HG03139 (cell line): ENCODE data around the gene ALOXE3.
"Not testable (repeated sequence)": the region's sequence is repeated elsewhere in the genome, so short reads cannot be mapped to it uniquely, and the experiment has no call there.

Experiments
- ATAC-seq: cut with Tn5 transposase; IDR thresholded peaks from one replicate; pipeline ENCODE4 v1.9.1; 2021; ENCODE audit not compliant: unreplicated experiment

The ALOXE3 gene

DNA sequence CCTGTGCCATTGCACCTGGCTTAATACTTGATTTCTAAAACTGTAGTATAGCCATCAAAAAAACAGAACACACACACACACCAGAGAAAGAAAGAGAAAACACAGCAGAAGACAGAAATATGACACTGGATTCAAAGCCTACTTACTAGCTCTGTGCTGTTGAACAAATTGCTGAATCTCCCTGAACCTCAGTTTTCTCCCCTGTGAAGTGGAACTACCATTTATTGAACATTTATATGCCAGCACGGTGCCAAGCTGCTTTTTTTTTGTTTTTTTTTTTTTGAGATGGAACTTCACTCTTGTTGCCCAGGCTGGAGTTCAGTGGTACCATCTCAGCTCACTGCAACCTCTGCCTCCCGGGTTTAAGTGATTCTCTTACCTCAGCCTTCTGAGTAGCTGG lies 17.6 kb downstream of the ALOXE3 start:
- no peak for ATAC-seq

DNA sequence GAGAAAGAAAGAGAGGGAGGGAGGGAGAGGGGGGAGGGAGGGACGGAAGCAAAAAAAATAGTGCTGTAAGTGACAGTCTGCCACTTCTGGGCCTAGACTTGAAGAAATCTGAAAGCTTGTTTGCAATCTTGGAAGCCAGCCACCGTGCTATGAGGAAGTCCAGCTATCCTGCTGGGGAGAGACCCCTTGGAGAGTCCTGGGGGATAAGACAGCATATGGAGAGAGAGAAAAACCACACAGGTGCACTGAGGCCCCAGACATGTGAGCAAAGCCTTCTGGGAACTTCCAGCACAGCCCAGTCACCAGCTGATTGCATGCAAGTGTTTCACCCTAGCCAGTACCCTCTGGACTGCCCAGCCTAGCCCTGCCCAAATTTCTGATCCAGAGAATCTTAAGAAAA lies 18.2 kb downstream of the ALOXE3 start:
- no peak for ATAC-seq

DNA sequence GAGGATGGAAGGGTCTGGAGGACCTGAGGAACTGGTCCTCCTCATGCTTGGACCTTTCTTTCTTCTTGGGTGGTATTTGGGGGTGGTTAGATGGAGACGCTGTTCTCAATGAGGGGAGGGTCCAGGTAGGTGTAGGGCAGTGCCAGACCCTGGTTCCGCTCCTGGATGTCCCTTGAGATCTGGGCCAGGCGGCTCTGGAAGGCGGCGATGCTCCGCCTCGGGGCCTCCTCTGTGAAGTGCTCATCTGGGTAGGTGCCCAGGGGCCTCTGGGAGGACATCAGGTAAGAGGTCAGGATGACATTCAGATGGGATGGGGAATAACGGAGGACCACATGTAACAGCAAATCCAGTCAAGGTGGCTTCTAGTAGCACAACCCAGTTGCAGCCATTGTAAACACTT lies 21.8 kb downstream of the ALOXE3 start:
- ATAC-seq = no peak

DNA sequence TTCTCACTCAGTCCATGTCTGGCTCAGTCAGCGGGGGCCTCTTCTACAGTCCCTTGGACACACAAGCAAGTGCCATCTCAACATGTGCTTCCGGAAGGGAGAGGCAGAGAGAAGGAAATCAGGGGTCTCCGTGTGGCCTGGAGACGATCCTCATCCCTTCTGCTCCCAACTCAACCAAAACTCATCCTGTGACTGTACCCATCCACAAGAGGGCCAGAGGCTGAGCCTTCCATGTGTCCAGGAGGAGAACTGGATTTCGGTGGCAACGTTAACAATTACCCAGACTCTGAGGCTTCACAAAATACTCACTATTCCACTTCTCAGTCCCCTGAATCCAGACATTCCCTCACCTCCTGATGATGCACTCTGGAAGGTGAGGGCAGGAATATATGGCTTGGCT lies 23.0 kb downstream of the ALOXE3 start:
- ATAC-seq = no peak

DNA sequence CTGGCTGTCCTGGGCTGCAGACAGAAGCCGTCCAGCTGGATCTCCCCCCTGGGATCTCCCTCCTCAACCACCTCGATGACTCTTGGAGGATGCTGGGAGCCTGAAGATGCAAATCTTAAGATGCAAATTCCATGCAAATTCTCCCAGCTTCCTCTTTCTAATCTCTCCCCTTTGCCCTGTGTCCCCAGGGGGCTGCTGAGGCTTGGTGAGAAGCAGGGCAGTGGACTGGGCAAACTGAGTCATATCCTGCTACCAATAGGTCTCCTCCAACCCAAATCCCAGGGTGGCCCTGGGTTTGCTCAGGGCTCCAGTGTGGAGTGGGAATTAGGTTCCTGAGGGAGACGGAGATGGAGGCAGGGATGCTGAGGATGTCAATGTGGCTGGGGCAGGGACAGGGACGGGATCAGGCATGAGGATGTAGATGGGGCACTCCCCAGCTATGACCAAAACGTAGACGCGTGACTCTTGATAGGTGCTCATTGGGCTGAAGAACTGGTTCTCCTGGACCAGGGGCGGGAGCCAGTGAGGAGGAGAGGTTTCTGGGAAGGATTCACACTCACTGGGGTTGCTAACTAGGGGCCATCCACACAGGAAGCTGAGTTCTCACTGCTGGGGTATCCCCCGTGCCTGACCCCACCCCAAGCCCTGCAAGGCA lies 27.2 kb downstream of the ALOXE3 start:
- ATAC-seq = no peak

DNA sequence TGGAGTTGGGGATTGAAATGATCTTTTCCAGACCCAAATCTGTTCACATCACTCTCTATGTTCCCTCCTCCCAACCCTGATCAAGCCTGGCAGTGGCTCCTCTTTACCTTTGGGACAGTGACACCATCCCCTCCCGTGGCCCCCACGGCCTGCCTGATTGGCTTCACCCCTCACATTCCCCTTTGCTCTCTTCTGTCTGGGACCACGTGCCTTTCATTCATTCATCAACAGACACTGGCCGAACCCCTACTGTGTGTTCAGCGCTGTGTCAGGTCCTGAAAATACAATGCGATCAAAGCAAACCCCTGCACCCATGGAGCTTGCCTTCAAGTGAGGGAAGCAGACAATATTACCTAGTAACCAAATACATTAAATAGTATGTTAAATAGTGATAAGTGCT lies 28.6 kb downstream of the ALOXE3 start:
- ATAC-seq = no peak

DNA sequence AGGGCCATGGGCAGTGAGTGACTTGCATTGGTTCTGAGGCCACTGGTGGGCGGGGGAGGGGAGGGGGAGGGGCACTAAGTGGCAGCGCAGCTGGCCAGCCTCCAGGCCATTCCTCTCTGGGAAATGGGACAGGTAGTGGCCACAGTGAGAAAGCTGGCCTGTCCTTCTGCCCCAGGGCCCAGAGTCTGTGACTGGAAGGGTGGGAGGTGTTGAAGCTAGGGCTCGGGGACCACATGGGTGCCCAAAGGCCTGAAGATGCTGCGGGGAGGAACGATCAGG lies 30.4 kb downstream of the ALOXE3 start:
- ATAC-seq = no peak

DNA sequence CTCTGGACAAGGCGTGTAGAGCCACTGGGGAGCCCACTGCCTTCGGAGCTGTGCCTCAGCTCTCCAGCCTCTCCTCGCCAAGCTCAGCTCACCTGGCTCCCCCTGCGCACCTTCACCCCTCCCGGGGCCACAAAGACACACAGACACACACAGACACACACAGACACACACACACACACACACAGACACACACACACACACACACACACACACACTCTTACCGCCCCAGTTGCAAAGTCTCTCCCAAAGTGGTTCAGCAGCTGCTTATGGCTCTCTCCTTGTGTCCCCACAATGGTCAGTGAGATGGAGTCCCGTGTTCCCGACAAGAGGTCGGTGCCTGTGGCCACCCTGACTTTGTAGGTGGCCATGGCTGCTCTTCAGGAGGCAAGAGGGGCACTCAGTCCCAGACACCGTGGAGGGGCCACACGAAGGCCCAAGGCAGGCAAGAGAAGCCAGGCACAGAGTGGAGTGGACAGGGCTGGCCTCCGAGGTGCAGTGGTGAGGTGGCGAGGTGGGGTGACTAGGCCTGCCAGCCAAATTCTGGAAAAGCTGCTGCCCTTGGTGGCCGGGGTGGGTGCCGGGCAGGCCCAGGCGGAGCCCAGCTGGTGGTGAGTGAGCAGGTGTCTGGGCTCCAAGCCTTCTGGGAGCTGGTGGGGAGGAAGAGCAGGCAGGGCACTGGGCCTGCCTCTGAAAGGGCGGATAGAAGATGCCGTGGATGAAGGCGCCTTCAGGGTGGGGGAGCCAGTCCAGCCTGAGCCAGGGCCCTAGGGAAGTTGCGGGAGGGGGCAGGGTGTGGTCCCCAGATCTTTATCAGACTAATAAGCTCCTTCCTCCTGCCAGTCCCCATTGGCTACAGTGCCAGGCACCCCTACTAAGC lies 31.0 kb downstream of the ALOXE3 start, which contains the start of gene ALOX12B:
ALOX12B (minus strand) TSS at position 642 of the 877 bp plus-strand sequence; CDS start at position 368, 274 bp downstream.
- no peak for ATAC-seq

DNA sequence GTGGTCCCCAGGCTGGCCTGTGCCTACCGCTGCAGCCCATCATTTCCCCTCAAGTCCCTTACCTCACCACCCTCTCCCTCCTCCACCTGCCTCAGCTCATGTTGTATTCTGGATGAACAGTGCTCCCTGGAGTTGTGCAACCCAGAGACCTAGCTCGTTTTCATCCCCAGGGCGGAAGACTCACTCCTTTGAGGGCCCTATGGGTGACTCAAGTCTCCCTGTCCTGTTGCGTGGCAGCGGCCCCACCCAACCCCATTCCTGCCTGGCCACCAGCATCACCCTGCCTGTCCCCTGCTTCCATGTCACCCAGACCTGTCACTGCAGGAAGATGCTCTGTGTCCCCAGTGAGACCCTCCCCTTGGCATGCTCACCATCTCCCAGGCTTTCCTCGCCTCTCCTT lies 34.1 kb downstream of the ALOXE3 start:
- no peak for ATAC-seq

DNA sequence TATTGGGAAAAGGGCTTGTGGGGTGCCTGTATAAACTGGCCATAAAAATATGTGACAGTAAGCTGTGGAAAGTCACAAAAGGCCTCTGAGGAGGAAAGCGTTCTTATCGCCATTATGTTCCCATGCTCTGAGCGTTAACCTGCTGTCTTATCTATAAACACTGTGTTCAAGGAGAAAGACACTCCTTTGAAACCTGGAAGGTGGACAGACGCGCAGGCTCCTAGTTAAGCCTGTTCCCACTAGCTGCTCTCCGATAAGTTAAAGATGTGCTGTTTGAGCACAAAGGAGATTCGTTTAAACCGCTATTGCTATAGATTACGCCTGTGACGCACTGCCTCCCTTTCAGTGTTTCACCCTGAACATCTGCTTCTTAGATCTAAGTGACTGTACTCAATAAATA lies 36.0 kb downstream of the ALOXE3 start:
- no peak for ATAC-seq

DNA sequence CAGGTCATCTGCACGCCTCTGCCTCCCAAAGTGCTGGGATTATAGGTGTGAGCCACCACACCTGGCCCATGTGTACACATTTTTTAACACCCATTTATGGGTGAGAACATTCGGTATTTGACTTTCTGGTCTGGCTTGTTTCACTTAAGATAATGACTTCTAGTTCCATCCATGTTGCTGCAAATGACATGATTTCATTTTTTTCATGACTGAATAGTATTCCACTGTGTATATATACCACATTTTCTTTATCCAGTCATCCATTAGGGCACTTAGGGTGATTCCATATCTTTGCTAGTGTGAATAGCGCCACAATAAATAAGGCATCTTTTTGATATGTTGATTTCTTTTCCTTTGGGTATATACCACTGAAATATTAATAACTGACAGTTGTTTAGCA lies 36.4 kb downstream of the ALOXE3 start:
- ATAC-seq = no peak

DNA sequence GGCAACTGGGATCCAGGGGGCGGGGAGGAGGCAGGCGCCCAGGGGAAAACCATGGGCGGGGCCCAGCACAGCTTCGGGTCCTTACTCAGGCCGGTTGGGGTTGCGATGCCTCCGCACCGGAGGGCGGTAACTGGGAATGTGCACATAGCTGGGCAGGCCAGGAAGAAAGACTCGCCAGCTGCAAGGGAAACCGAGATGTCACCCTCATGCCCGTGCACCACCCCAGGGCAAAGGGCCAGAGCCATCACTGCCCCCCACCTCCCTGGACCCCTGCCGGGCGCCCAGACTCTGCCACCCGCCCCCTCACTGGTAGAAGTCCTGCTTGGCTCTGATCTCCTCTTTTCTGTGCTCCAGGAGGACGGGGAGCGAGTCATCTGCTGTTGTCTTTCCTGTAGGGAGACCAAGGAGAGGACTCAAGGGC lies 37.5 kb downstream of the ALOXE3 start:
- no peak for ATAC-seq

DNA sequence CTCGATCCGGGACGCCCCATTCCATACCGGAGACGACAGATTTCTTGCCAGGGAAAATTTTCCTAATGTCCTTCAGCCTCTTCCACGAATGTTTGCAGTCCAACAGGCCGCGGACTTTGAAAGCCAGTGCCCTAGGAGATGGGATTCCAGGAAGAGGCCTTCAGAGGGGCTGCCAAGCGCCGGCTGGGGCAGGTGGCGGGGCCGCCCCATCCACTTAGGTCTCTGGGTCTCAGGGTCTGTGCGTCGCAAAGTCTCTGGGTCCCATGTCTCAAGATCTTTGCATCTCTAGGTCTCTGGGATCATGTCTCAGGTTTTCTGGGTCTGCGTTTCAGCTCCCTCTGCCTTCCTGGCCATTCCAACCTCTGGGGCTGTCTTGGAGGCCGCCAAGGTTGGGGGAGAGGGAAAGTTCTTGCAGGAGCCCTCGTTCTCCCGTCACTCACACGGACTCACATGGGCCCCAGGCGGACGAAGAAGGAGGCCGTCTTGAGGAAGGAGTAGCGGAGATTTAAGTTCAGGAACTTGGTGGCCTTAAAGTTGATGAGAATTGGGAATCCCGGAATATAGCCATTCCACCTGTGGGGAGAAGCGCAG lies 38.0 kb downstream of the ALOXE3 start:
- no peak for ATAC-seq

DNA sequence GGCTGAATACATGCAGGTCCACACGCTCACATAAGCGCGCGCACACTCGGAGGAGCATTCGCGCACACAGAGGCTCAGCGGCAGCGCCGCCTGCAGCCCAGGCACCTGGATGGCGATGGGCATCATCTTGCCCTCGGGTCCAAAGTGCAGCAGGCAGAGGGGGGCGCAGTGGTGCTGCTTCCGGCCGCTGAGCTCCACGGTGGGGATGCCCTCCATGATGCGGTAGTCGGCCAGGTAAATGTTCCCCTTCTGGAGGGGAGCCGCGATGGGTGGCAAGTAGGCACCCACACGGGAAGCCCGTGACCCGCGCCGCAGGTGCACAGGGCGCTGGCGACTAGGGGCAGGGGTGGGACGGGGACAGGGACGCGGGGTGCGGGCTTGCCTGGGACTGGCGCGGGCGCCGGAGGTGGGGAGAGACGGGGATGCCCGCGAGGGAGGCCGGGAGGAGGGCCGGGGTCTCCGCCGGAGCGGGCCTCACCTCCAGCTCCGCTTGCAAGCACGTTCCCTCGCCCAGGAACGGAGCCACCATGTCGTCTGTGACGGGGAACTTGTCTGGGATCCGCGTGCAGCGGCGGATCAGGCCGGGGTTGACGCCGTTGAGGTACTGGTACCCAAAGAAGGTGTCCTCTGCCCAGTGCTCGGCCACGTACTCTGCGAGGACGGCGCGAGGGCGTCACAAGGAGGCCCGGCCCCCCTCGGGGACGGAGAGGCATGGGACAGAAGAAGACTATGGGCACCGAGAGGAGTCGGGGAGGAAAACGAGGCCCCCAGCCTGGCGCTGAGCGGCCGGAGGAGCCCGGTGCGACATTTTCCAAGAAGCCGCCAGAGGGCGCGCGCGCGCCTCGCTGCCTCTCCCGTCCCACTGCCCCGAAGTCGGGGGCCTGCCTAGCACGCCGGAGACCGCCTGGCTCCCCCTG lies 38.8 kb downstream of the ALOXE3 start:
- no peak for ATAC-seq

DNA sequence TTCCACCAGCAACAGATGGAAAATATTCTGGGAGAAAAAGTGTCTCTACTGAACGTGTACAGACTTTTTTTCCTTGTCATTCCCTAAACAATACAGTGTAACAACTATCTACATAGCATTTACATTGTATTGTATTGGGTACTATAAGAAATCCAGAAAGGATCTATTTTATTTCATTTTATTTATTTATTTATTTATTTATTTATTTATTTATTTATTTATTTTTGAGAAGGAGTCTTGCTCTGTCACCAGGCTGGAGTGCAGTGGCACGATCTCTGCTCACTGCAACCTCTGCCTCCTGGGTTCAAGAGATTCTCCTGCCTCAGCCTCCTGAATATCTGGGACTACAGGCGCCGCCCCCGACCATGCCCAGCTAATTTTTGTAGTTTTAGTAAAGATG lies 40.4 kb downstream of the ALOXE3 start:
- ATAC-seq = not testable (repeated sequence)

DNA sequence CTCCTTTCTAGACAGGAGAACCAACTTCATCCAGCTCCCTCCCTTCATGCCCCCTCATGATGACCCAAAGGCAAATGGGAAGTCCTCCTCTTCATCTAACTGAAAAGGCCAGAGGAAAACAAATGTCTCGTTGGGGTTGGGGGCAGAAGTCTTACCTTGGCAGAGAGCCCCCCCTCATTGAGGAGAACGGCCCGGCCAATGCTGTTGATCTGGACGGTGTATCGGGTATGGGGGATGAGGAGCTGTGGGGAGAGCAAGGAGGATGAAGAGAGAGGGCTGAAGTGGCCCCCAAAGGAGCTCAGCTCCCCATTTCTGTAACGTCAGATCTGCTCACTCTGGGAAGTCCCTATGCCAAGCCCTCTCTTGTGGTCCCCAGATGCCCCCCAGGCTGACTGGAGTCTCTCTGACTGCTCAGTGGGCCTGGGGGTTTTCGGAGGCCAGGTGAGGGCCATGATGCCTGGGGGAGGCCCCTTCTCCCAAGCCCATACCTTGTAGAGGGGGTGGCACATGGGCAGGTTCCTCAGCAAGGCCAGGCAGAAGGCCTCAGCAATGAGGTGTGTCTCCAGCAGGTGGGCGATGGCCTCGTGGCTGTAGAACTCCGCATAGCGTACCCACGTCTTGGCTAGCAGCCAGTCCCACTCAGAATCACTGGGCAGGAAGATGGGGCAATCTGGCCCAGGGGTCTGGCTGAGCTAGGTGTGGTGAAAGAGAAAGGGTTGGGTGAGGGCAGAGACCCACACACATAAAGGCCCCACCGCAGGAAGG lies 41.6 kb downstream of the ALOXE3 start:
- ATAC-seq = no peak

DNA sequence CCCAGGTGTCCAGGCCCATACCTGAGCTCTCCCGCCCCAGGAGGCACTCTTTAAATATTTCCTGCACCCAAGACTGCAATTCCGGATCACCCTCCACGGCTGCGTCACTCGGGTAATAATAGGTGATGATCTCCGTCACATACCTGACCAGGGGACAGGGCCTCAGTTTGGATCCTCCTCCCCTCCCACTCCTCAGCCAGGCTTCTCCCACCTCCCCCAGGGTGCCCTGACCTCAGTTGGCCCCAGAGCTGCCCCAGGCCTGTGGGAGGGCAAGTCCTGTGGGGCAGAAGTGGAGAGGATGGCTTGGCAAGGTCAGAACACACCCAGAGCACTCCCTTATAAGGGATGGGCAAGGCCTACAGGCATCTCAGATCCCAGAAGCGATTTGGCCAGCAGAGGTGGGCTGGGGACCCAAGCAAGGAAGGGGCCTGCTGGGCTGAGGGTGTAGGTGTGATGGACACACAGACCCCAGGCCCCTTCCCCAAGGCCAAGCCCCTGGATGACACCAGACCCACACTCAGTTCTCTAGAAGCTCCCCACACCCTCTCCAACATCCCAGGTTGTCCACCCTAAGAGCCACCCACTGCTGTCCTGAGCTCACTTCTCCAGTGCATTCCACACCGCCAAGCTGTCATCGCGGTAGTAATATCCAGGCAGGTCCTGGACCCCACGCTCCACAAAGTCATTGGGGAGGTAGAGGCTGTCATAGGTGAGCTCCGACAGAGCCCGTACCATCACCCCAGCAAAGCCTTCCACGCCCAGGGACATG lies 42.6 kb downstream of the ALOXE3 start:
- no peak for ATAC-seq

DNA sequence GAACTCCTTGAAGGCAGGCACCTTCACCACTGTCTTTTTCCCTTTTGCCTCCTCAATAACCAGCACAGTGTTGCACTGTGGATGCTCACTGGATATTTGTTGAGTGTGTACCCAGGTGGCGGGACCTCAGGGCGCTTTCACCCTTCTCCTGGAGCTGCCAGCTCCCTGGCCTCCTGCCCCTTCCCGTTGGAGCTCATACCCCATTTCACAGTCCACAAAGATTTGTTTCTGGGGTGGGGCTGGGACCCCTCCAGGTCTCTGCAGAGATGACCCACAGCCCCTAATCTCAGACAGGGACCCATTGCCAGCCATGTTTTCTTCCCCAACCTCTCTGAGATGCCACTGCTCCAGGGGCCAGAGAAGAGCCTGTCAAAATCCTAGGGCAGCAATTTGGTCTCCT lies 43.2 kb downstream of the ALOXE3 start:
- ATAC-seq = no peak

DNA sequence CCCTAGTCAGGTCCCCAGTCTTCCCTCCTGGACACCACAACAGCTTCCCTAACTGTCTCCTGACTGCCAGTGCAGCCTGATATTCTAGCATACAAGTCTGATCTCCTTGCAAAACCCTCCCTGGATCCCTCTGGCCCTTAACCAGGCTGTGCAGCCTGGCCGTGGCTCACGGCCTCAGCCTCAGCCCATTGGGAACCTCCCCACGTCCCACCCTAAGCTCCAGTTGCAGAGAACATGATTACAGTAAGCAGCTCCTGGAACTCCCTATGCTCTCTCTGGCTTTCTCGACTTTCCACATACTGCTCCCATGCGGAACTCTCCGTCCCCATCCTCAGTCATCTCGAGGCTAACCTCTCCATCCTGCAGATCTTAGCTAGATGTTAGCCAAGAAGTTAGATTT lies 43.8 kb downstream of the ALOXE3 start:
- ATAC-seq = no peak
